Psoas muscle (tissue), 8 donors: ENCODE results near the gene ZMYND11. TPM values are rescaled to one million over a fixed set of nuclear protein-coding genes. Genes with fewer than 3 reads are reported as not detected.

Source experiments
- ATAC-seq, 4 donors: fragments of 200-7000 bp; cut with Tn5 transposase; one replicate each; pipeline ENCODE4 v1.9.1; 2020; ENCODE audit warnings: moderate library complexity in 3 of 4, mild to moderate bottlenecking in 2 of 4
- DNase-seq, 2 donors: peaks; one replicate each; pipeline ENCODE4 v3.0.0-alpha.2; 2020
- H3K27ac ChIP-seq: fragments of 200-600 bp; one replicate; pipeline ENCODE4 v1.8.0; 2022
- H3K27me3 ChIP-seq, 3 donors: fragments of 200-600 bp in 1 of 3; one replicate each; pipeline versions ENCODE4 v1.6.1 to v1.8.0; 2013 to 2022; ENCODE audit warnings: low read length in 2 of 3, mild to moderate bottlenecking in 2 of 3, moderate library complexity in 1 of 3; ENCODE audit not compliant: insufficient read depth in 3 of 3
- H3K36me3 ChIP-seq, 2 donors: fragments of 200-600 bp in 1 of 2; one replicate each; pipeline versions ENCODE4 v1.6.1 to v1.8.0; 2013 to 2022; ENCODE audit warnings: low read depth in 1 of 2, mild to moderate bottlenecking in 1 of 2, moderate library complexity in 1 of 2; ENCODE audit not compliant: insufficient read depth in 1 of 2
- H3K4me1 ChIP-seq: fragments of 200-600 bp; one replicate; pipeline ENCODE4 v1.8.0; 2022
- H3K4me3 ChIP-seq: fragments of 200-600 bp; one replicate; pipeline ENCODE4 v1.8.0; 2022; ENCODE audit warnings: mild to moderate bottlenecking
- H3K9me3 ChIP-seq: fragments of 200-600 bp; one replicate; pipeline ENCODE4 v1.8.0; 2022
- CTCF ChIP-seq: fragments of 200-600 bp; IDR thresholded peaks from one replicate; pipeline ENCODE4 v1.8.0; 2022; ENCODE audit warnings: antibody characterized with exemption
- WGBS, 3 donors: extraction: QIAGEN DNeasy Blood & Tissue Kit; methylation state at CpG; one replicate each; pipeline versions ENCODE4 v1.1.6 to v1.1.7; 2013; 5-methylcytosine and 5-hydroxymethylcytosine counted together
- intact Hi-C, 2 donors: fragments of 100-400 bp; cut with DNase I; formaldehyde crosslinking; loops; one replicate each; pipeline versions ENCODE4 v1.11.0 to v1.14.2; 2022
- polyA plus RNA-seq, 3 donors: library from polyadenylated mRNA; stranded (reverse); fragments of 200-250 nt; gene quantifications; one replicate each; pipeline ENCODE4 v1.2.3, GENCODE V29; 2013
- total RNA-seq, 4 donors: library from RNA; stranded (reverse); fragmentation: NEBNext Ultra II Directional in 2 of 4; extraction: Animal tissue kit (Norgen Biotek cat#: 25700) in 2 of 4; gene quantifications; one replicate each; pipeline versions ENCODE4 v1.2.1 to v1.2.4, GENCODE V29; 2021 to 2023
- donor health status: healthy with polysubstance abuse.
- donor health status: DM: no; HTN: no; CAD: no; lungs with moderate emphysema.
- donor health status: Bipolar disorder and iron deficiency.
- donor health status: healthy.
- donor health status: DM: yes; HTN: yes; CAD: no.
- donor health status: DM: no; HTN: no; CAD: no.
- donor health status: DM: no; HTN: no; CAD: no.
- donor health status: DM: yes; HTN: yes; CAD: no.

Gene ZMYND11
- total and polyA plus RNA-seq, 7 donors, result 27.2 to 75.9 (median 60.3) TPM

- no peak for TF ChIP-seq CTCF
- H3K4me1 ChIP-seq, result no peaks in the 10 kb centered on the region
- H3K9me3 ChIP-seq, result no peaks in the 10 kb centered on the region
- H3K36me3 ChIP-seq, result peaks cover 5 to 82% of the 10 kb centered on the region in 2 donors
- intact Hi-C loops, result no loop called here
- H3K27me3 ChIP-seq, result no peaks in the 10 kb centered on the region
- H3K4me3 ChIP-seq, result no peak overlapping the region
- ATAC-seq (no peak), DNase-seq (no peak)
- no peak overlapping the region for H3K27ac ChIP-seq
- WGBS, 3 donors, result 89 to 92% (median 91%) methylated on average over 4 of the region's 4 CpGs
These were observed 151.9 kb downstream of the ZMYND11 start for GRCh38 chr10:287026-287709.

- TF ChIP-seq CTCF, result peak; percentile 12
- WGBS, 3 donors, result 94 to 99% (median 97%) methylated on average over 4 of the region's 4 CpGs
- Histone ChIP-seq H3K4me3 (no peak overlapping the region), H3K36me3 (peaks cover 5 to 81% of the 10 kb centered on the region in 2 donors), H3K9me3 (no peaks in the 10 kb centered on the region), H3K27me3 (no peaks in the 10 kb centered on the region), H3K4me1 (no peaks in the 10 kb centered on the region), H3K27ac (no peak overlapping the region)
- intact Hi-C loops, result no loop called here
- ATAC-seq (no peak), DNase-seq (no peak)
These were observed 152.6 kb downstream of the ZMYND11 start for GRCh38 chr10:287814-288213.

GRCh38 chr10:288316-289200, 153.3 kb downstream of the ZMYND11 start:
- intact Hi-C loops, result no loop called here
- TF ChIP-seq CTCF, result no peak
- no peaks in the 10 kb centered on the region for H3K4me1 ChIP-seq
- 90 to 92% (median 91%) methylated on average over 27 of the region's 27 CpGs for WGBS, 3 donors
- no peak overlapping the region for H3K27ac ChIP-seq
- no peaks in the 10 kb centered on the region for H3K27me3 ChIP-seq
- DNase-seq (no peak), ATAC-seq (no peak)
- peaks cover 5 to 75% of the 10 kb centered on the region in 2 donors for H3K36me3 ChIP-seq
- no peak overlapping the region for H3K4me3 ChIP-seq
- no peaks in the 10 kb centered on the region for H3K9me3 ChIP-seq

GRCh38 chr10:289581-289980, 154.3 kb downstream of the ZMYND11 start:
- DNase-seq (no peak), ATAC-seq (peak in 3 of 4 donors; percentile 17 to 45 (median 26))
- H3K27me3 ChIP-seq, result no peaks in the 10 kb centered on the region
- no peak overlapping the region for H3K4me3 ChIP-seq
- no peaks in the 10 kb centered on the region for H3K4me1 ChIP-seq
- no peak for TF ChIP-seq CTCF
- intact Hi-C loops, result no loop called here
- no peak overlapping the region for H3K27ac ChIP-seq
- 81 to 94% (median 85%) methylated on average over 9 of the region's 9 CpGs for WGBS, 3 donors
- peaks cover 5 to 65% of the 10 kb centered on the region in 2 donors for H3K36me3 ChIP-seq
- no peaks in the 10 kb centered on the region for H3K9me3 ChIP-seq
